HFF-Myc (cell line): Measurements from ENCODE around the gene SVOPL.
"Not testable (repeated sequence)": the region's sequence is repeated elsewhere in the genome, so short reads cannot be mapped to it uniquely, and the experiment has no call there.

Experiments used
- DNase-seq: peaks from one replicate; pipeline ENCODE4 v3.0.0-alpha.2; 2011; ENCODE audit warnings: low read depth; ENCODE audit errors: extremely low read depth
- H3K4me3 ChIP-seq: replicated peaks from 2 replicates; pipeline ENCODE4 v1.5.1; 2011; ENCODE audit warnings: low read depth, mild to moderate bottlenecking, control low read depth, low read length
- CTCF ChIP-seq: IDR thresholded peaks from 2 replicates; pipeline ENCODE4 v1.5.1; 2012; ENCODE audit warnings: mild to moderate bottlenecking, low read depth, low read length, control low read depth; ENCODE audit errors: missing control alignments

Gene SVOPL

GRCh38 chr7:138705167-138705566, 4.0 kb upstream of the SVOPL start:
- no peak for TF ChIP-seq CTCF
- DNase-seq = no peak
- H3K4me3 ChIP-seq = no peak overlapping the region

GRCh38 chr7:138701537-138701923, 368 bp upstream of the SVOPL start:
- TF ChIP-seq CTCF = no peak
- no peak for DNase-seq

GRCh38 chr7:138699661-138700060, 1.5 kb downstream of the SVOPL start:
- no peak for DNase-seq
- TF ChIP-seq CTCF = no peak
- H3K4me3 ChIP-seq = no peak overlapping the region

More at GRCh38 chr7:138701537-138701923, 368 bp upstream of the SVOPL start:
- no peak overlapping the region for H3K4me3 ChIP-seq

- DNase-seq = no peak
- TF ChIP-seq CTCF = no peak
- H3K4me3 ChIP-seq = no peak overlapping the region
Observed at GRCh38 chr7:138698281-138698680, 2.9 kb downstream of the SVOPL start.

- DNase-seq = no peak
- no peak for TF ChIP-seq CTCF
- H3K4me3 ChIP-seq = no peak overlapping the region
Observed at GRCh38 chr7:138697535-138698182, 3.5 kb downstream of the SVOPL start.

- DNase-seq, H3K4me3 ChIP-seq: not testable (repeated sequence)
Observed at GRCh38 chr7:138695776-138696175, 5.4 kb downstream of the SVOPL start.

- H3K4me3 ChIP-seq = no peak overlapping the region
- no peak for DNase-seq
- no peak for TF ChIP-seq CTCF
Observed at GRCh38 chr7:138695106-138695505, 6.1 kb downstream of the SVOPL start.
